CD4-positive, alpha-beta T cell treated with Interleukin-15 for 1 hour (primary cell): ENCODE data around the gene FER.
"Not testable (repeated sequence)": the region's sequence is repeated elsewhere in the genome, so short reads cannot be mapped to it uniquely, and the experiment has no call there.

Source experiments
- DNase-seq: peaks from one replicate; pipeline ENCODE4 v3.0.0-alpha.2; 2020

The FER gene

GRCh38 chr5:108747774-108748400 lies at the start of gene FER:
FER (plus strand) TSS chr5:108747897; CDS start chr5:108798183, 50,286 bp downstream.
- DNase-seq = peak; percentile 64

GRCh38 chr5:108700388-108700787 lies 47.3 kb upstream of the FER start:
- not testable (repeated sequence) for DNase-seq

- no peak for DNase-seq
Measured at GRCh38 chr5:108700930-108701329, 46.8 kb upstream of the FER start.

GRCh38 chr5:108702546-108702945 lies 45.2 kb upstream of the FER start:
- DNase-seq = no peak

GRCh38 chr5:108703313-108703712 lies 44.4 kb upstream of the FER start:
- no peak for DNase-seq

GRCh38 chr5:108707141-108707540 lies 40.6 kb upstream of the FER start:
- DNase-seq = no peak

- DNase-seq = no peak
Measured at GRCh38 chr5:108711898-108712297, 35.8 kb upstream of the FER start.

- DNase-seq = no peak
Measured at GRCh38 chr5:108715408-108715807, 32.3 kb upstream of the FER start.

GRCh38 chr5:108720391-108720790 lies 27.3 kb upstream of the FER start:
- DNase-seq = no peak

- DNase-seq = no peak
Measured at GRCh38 chr5:108726446-108727235, 21.1 kb upstream of the FER start.

GRCh38 chr5:108727236-108727650 lies 20.5 kb upstream of the FER start:
- no peak for DNase-seq

- peak; percentile 64 for DNase-seq
Measured at GRCh38 chr5:108727651-108728565, 19.8 kb upstream of the FER start.

- DNase-seq = peak; percentile 61
Measured at GRCh38 chr5:108728566-108729241, 19.0 kb upstream of the FER start.

GRCh38 chr5:108729242-108729615 lies 18.5 kb upstream of the FER start:
- DNase-seq = no peak

- DNase-seq = no peak
Measured at GRCh38 chr5:108730617-108731340, 16.9 kb upstream of the FER start.

- DNase-seq = no peak
Measured at GRCh38 chr5:108735790-108736189, 11.9 kb upstream of the FER start.

GRCh38 chr5:108736855-108737254 lies 10.8 kb upstream of the FER start:
- DNase-seq = no peak

GRCh38 chr5:108739376-108739775 lies 8.3 kb upstream of the FER start:
- no peak for DNase-seq

GRCh38 chr5:108739906-108740305 lies 7.8 kb upstream of the FER start:
- DNase-seq = no peak

GRCh38 chr5:108743319-108743718 lies 4.4 kb upstream of the FER start:
- no peak for DNase-seq

- no peak for DNase-seq
Measured at GRCh38 chr5:108743846-108744245, 3.9 kb upstream of the FER start.

- DNase-seq = no peak
Measured at GRCh38 chr5:108747111-108747773, 455 bp upstream of the FER start.
